Ishikawa (cell line): ENCODE measurements around the gene LINGO4.

Experiments used
- CEBPB ChIP-seq: IDR thresholded peaks from 2 replicates; pipeline ENCODE4 v1.6.1; 2012
- CREB1 ChIP-seq: IDR thresholded peaks from 2 replicates; pipeline ENCODE4 v1.6.1; 2012; ENCODE audit warnings: low read depth
- EGR1 ChIP-seq: IDR thresholded peaks from 2 replicates; pipeline ENCODE4 v1.6.1; 2012
- EP300 ChIP-seq: IDR thresholded peaks from 2 replicates; pipeline ENCODE4 v1.6.1; 2012; ENCODE audit warnings: borderline replicate concordance
- FOXM1 ChIP-seq: IDR thresholded peaks from 2 replicates; pipeline ENCODE4 v1.6.1; 2012; ENCODE audit warnings: low read depth, borderline replicate concordance
- MAX ChIP-seq: IDR thresholded peaks from 2 replicates; pipeline ENCODE4 v1.6.1; 2012
- NFIC ChIP-seq: IDR thresholded peaks from 2 replicates; pipeline ENCODE4 v1.6.1; 2012
- RAD21 ChIP-seq: IDR thresholded peaks from 2 replicates; pipeline ENCODE4 v1.6.1; 2012; ENCODE audit warnings: low read depth
- REST ChIP-seq: IDR thresholded peaks from 2 replicates; pipeline ENCODE4 v1.6.1; 2012; ENCODE audit warnings: low read depth, mild to moderate bottlenecking
- TAF1 ChIP-seq: IDR thresholded peaks from 2 replicates; pipeline ENCODE4 v1.6.1; 2012; ENCODE audit warnings: low read depth, mild to moderate bottlenecking
- TCF12 ChIP-seq: IDR thresholded peaks from 2 replicates; pipeline ENCODE4 v1.6.1; 2012; ENCODE audit warnings: low read depth
- TEAD4 ChIP-seq: IDR thresholded peaks from 2 replicates; pipeline ENCODE4 v1.6.1; 2012
- USF1 ChIP-seq: IDR thresholded peaks from 2 replicates; pipeline ENCODE4 v1.6.1; 2012
- YY1 ChIP-seq: IDR thresholded peaks from 2 replicates; pipeline ENCODE4 v1.6.1; 2012; ENCODE audit warnings: low read depth
- ZBTB7A ChIP-seq: IDR thresholded peaks from 2 replicates; pipeline ENCODE4 v1.6.1; 2012; ENCODE audit warnings: low read depth

The LINGO4 gene

GRCh38 chr1:151803915-151804314 lies 1.3 kb downstream of the LINGO4 start:
- TF ChIP-seq CEBPB (no peak), FOXM1 (no peak), TEAD4 (no peak), YY1 (no peak), REST (no peak), TAF1 (no peak), USF1 (no peak), RAD21 (no peak), ZBTB7A (no peak)

GRCh38 chr1:151803164-151803563 lies 2.1 kb downstream of the LINGO4 start:
- TF ChIP-seq TAF1 (no peak), MAX (no peak), TEAD4 (no peak), EP300 (no peak), CREB1 (no peak), ZBTB7A (no peak), RAD21 (no peak), REST (no peak), NFIC (no peak)

GRCh38 chr1:151802372-151802771 lies 2.8 kb downstream of the LINGO4 start:
- TF ChIP-seq CREB1 (no peak), CEBPB (no peak), FOXM1 (no peak), TCF12 (no peak), TEAD4 (no peak), YY1 (no peak), MAX (no peak)

- no peak for TF ChIP-seq CEBPB
- TF ChIP-seq REST = no peak
- no peak for TF ChIP-seq FOXM1
- no peak for TF ChIP-seq ZBTB7A
- no peak for TF ChIP-seq YY1
- TF ChIP-seq EP300 = no peak
- no peak for TF ChIP-seq EGR1
- TF ChIP-seq USF1 = no peak
- TF ChIP-seq NFIC = no peak
- no peak for TF ChIP-seq TEAD4
- TF ChIP-seq RAD21 = no peak
- TF ChIP-seq CREB1 = no peak
- no peak for TF ChIP-seq TCF12
Measured at GRCh38 chr1:151801846-151802245, 3.4 kb downstream of the LINGO4 start.

- TF ChIP-seq CEBPB (no peak), ZBTB7A (no peak)
Measured at GRCh38 chr1:151801310-151801820, 3.9 kb downstream of the LINGO4 start.

- no peak for TF ChIP-seq CREB1
- TF ChIP-seq USF1 = no peak
- TF ChIP-seq EGR1 = no peak
- TF ChIP-seq TCF12 = no peak
- no peak for TF ChIP-seq NFIC
- TF ChIP-seq ZBTB7A = no peak
Measured at GRCh38 chr1:151800830-151801229, 4.4 kb downstream of the LINGO4 start.
